ENCODE measurements around the gene NUP153.

- no peak for TF ChIP-seq GATA2 (IDR thresholded peaks at IDR 0.05; ENCODE audit: low read depth, low read length)
- no peak for TF ChIP-seq GATA3 (IDR thresholded peaks at IDR 0.05; ENCODE audit: low read depth, low read length)
Observed at GRCh38 chr6:17740559-17741220, 34.0 kb upstream of the NUP153 start.
